Stromal cell of bone marrow (primary cell): Measurements from ENCODE around the gene AP1AR.
"Not testable (repeated sequence)": the region's sequence is repeated elsewhere in the genome, so short reads cannot be mapped to it uniquely, and the experiment has no call there.

Source experiments
- DNase-seq: peaks from one replicate; pipeline ENCODE4 v3.0.0-alpha.2; 2012; ENCODE audit warnings: low read depth

Gene AP1AR, protein sequence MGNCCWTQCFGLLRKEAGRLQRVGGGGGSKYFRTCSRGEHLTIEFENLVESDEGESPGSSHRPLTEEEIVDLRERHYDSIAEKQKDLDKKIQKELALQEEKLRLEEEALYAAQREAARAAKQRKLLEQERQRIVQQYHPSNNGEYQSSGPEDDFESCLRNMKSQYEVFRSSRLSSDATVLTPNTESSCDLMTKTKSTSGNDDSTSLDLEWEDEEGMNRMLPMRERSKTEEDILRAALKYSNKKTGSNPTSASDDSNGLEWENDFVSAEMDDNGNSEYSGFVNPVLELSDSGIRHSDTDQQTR

DNA sequence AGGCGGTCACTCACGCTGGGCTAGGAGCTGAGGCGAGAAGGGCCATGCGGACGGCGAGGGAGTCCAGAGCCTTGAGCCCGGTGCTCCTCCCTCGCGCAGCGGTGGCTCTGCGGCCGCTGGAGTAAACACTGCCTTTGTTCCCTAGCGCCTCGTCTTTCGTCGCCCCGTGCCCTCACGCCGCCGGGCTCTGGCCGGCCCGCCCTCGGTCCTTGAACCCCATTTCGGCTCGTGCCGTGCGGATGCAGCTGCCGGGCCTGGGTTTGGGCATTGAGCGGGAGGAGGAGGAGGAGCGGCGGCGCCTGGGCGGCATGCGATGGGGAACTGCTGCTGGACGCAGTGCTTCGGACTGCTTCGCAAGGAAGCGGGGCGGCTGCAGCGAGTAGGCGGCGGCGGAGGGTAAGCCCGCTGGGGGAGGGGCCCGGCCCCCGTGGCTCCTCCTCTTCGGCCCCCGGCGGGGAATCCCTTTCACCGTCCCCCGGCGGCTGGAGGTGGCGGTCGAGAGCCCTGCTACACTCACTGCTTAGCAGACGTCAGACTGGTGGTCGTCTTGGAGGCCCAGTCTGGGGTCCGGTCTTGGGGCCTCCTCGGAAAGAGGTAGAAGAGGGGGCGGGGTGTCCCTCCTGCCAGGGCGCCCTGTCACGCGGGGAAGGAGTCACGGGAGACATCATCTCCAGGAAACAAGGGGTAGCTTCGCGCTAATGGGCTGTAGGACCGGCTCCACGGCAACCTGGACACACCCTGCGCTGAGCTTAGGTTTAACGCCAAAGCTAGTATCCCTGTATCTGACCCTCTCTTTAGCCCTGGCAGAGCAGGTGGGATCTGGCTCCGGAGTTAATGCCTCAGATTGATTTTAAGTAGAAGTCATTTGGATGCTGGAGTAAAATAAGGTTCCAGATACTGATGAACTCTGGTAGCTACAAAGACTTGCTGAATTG is at the start of gene AP1AR:
Gene AP1AR (plus strand): TSS at position 9 of the 935 bp plus-strand sequence. CDS start 305 bp downstream, at position 314.
- DNase-seq = peak; percentile 57

DNA sequence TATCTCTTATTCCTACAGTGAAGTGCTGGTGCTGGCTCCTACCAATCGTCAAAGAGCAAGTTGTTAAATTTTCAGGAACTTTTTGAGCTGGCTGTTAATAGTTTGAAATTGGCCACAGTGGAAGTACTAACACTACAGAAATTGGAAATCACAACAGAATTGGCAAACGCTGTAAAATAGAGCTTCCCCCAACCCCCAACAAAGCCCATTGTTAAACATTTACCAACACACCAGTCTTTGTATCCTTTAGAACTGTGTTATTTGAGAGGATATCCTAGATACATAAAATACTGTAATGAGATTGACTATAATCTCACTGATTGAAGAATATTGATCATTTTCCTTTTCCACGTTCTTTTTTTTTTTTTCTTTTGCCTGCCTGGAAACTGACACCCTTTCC is 49.0 kb upstream of the AP1AR start:
- no peak for DNase-seq

DNA sequence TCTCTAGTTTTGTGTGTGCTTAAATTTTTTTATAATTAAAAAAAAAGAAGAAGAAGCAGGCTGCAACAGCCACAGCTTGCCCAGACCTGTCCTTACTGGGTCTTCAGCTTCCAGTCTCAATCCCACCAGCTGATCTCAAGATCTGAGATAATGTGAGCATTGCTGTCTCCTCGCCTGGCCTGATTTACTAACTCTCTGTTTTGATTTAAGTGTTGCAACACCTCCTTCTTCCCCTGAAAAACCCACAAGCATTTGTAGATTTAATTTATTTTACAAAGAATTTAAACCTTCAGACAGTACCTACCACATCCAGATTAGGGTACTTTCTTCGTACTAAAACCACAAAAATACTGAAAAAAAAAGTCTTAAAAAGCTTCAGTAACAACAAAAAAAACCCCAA is 48.3 kb upstream of the AP1AR start:
- DNase-seq = no peak

DNA sequence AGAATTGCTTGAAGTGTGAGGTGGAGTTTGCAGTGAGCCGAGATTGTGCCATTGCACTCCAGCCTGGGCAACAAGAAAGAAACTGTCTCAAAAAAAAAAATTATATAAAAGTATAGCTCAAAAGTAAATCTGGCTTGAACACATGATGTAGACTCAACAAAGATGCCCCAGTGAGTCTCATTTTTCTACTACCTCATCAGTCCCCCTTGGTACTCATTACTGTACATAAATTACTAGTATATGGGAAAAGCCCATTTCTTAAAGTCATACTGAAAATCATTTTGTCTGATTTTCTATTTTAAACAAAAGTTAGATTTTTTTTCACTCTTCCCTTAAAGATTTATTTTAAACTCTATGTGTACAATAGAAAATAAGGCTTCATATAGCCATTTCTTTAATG is 47.1 kb upstream of the AP1AR start:
- no peak for DNase-seq

GRCh38 chr4:112185334-112185733 is 46.3 kb upstream of the AP1AR start:
- no peak for DNase-seq

DNA sequence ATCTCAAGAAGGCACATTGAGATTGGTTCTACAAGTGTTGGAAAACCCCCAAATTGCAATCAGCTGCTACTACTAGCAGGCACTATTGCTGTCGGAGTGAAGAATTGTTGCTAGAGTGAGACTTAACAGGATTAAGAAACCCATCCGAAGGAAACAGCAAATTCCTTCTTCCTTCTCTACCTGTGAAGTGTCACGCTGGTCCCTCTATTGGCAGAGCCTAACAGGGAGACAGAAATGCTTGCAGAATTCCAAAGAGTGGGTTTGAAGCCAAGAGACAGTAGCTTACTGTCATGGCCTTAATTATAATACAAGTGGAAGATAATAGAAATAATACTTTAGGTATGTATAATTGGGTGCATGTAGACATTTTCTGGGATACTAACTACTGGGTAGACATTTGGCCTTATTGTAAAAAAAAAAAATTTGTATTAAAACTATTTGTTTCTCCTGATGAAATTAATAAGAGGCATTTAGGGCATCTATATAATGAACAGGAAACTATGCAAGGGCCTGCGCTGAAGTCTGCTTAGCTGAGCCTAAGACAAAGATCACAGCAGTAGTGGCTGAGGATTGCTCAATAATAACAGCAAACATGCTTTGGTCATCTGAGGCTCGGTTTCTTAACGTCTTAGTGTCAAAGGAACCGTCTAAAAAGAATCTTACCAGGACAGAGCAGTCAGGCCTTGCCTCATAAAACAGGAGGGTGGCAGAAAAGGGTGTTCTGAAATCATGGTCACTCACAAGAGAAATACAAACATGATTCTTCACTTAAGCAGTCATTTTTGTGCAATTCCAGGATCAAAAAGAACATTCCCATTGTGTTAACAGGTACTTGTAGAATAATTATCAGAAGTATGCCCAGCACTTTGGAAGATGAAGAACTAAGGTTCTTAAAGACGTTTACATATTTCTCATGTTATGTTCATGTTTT is 45.6 kb upstream of the AP1AR start:
- no peak for DNase-seq

DNA sequence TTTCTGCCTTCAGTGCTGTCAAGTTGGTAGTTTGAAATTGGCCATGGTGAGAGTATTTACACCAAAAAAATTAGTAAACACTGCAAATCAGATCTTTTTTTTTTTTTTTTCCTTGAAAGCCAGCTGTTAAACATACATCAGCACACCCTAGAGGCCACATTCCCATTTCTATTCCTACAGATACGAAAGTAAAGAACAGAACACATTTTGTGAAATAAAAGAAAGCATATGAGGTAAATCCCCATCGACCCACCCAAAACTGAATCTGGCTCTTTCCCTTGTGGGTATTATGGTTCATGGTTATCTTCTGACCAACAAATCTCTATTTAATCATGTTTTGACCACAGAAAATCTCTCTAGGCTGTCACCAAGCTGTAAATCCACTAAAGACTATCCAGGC is 41.8 kb upstream of the AP1AR start:
- no peak for DNase-seq

- no peak for DNase-seq
These were observed 40.9 kb upstream of the AP1AR start for GRCh38 chr4:112190684-112191083.

- DNase-seq = no peak
These were observed 35.1 kb upstream of the AP1AR start for GRCh38 chr4:112196461-112196860.

- DNase-seq = no peak
These were observed 32.5 kb upstream of the AP1AR start for GRCh38 chr4:112199041-112199440.

GRCh38 chr4:112201915-112202505 is 29.6 kb upstream of the AP1AR start:
- DNase-seq = no peak

DNA sequence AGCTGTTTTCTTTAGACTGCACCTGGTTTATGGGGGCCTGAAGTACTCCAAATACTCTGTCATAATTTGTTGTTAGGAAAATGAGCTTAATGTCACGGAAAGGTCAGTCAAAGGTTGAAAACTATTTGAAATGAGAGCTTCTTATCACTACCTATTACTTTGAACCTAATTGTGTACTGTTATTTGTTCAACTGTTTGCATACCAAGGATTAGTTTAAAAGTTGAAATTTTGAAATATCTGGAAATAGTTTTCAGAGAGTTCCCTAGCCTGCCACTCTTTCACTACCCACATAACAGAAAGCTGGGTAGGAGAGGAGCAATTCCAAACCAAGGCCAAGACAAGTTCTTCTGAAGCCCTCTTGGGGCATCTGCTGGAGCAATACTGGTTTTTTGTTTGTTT is 28.0 kb upstream of the AP1AR start:
- DNase-seq = no peak

DNA sequence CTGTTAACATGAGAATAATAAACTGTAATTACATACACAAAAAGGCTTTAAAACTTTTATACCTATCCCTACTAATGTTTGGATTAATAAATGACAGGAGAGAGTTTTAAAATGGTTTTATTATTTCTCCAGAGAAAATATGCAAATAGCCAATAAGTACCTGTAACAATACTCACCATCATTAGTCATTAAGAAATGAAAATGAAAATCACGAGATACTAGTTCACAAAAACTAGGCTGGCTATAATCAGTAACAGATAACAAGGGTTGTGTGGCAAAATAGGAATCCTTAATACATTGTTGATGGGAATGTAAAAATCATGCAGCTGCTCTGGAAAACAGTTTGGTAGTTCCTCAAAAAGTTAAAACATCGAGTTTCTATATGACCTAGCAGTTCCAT is 25.2 kb upstream of the AP1AR start:
- no peak for DNase-seq

DNA sequence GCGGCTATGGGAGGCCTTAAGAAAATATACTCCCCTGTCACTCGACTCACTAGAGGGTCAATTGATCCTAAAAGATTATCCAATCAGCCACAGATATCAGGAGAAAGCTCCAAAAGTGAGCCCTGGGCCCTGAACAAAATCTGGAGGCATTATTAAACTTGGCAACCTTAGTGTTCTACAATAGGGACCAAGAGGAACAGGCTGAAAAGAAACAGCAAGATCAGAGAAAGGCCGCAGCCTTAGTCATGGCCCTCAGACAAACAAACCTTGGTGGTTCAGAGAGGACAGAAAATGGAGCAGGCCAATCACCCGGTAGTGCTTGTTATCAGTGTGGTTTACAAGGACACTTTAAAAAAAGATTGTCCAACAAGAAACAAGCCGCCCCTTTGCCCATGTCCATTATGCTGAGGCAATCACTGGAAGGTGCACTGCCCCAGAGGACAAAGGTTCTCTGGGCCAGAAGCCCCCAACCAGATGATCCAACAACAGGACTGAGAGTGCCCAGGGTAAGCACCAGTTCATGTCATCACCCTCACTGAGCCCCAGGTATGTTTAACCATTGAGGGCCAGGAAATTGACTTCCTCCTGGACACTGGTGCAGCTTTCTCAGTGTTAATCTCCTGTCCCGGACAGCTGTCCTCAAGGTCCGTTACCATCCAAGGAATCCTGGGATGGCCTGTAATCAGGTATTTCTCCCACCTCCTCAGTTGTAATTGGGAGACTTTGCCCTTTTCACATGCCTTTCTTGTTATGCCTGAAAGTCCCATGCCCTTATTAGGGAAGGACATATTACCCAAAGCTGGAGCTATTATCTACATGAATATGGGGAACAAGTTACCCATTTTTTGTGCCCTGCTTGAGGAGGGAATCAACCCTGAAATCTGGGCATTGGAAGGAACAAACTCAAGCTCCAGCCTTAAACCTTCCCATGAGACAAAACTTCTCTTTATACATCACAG is 23.2 kb upstream of the AP1AR start:
- DNase-seq = not testable (repeated sequence)

DNA sequence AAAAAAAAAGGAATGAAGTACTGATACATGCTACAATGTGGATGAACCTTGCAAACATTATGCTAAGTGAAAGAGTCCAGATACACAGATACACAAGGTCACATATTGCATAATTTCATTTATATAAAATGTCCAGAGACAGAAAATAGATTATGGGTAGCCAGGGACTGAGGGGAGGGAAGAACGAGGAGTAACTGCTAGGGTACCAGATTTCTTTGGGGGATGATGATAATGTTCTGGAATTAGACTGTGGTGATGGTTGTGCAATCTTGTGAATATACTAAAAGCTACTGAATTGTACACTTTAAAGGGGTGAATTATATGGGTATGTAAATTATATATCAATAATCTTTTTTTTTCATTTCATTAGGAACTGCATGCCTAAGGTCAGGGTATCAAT is 20.8 kb upstream of the AP1AR start:
- no peak for DNase-seq

- DNase-seq = no peak
These were observed 18.5 kb upstream of the AP1AR start for GRCh38 chr4:112213091-112213490.

GRCh38 chr4:112213856-112214255 is 17.7 kb upstream of the AP1AR start:
- DNase-seq = no peak

- no peak for DNase-seq
These were observed 17.0 kb upstream of the AP1AR start for GRCh38 chr4:112214390-112215264.

DNA sequence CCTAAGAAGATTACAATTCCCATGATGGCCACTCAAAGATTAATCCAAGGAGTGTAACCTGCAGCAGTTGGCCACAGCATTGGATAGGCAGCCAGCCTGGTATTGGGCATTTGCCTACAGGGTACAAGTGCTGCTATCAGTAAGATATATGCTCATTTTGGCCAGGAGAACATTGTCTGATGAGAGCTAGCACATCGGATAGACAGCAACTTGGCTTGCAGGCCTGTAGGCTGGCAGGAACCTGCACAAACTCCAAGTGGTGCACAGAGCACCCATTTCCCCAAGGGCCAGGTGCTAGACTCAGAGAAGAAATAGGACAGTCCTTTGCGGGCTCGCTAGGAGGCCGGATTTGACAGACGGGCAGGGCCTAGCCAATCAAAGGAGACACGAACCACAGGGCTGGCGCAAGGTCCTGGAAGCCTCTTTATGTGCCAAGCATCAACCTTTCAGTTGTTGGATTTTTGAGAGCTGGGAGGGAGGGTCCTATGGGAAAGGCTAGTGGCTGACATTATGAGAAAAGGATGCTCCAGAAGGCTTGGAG is 11.7 kb upstream of the AP1AR start:
- no peak for DNase-seq
